ENCODE data around the gene CCL11. TPM values are rescaled to one million over a fixed set of nuclear protein-coding genes. Genes with fewer than 3 reads are reported as not detected.

The CCL11 gene
- polyA plus RNA-seq, 1 of the 3 experiments (the other 2 are of a cell fraction) = not detected

DNA sequence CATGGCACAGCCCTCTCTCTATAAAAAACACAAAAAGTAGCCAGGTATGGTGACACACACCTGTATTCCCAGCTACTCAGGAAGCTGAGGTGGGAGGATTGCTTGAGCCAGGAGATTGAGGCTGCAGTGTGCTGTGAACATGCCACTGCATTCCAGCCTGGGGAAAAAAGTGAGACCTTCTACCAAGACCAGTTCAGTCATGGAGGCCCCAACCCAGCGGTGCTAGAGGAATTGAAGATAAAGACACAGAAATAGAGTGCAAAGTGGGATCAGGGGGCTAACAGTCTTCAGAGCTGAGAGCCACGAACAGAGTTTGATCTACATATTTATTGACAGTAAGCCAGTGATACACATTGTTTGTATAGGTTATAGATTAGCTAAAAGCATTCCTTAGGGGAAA is 18.1 kb downstream of the CCL11 start:
- Histone ChIP-seq H3K27ac (ENCODE audit: low read depth in 2 of 2, low read length in 1 of 2) (no peak overlapping the region), H3K4me2 (no peak overlapping the region), H3K79me2 (ENCODE audit: insufficient read depth) (no peaks in the 10 kb centered on the region), H3K9me3 (no peaks in the 10 kb centered on the region), H3K9ac (no peak overlapping the region), H3K4me1 (ENCODE audit: control insufficient read depth in 1 of 2, insufficient read depth in 2 of 2, low read depth in 1 of 2, low read length in 1 of 2) (peaks cover 0 to 20% of the 10 kb centered on the region in 2 experiments; a peak in 2 of 4 replicates), H4K20me1 (ENCODE audit: insufficient read depth) (no peaks in the 10 kb centered on the region), H3F3A (replicated peaks; ENCODE audit: insufficient read depth) (peaks cover 12% of the 10 kb centered on the region), H2AFZ (ENCODE audit: low read depth) (no peak overlapping the region), H3K9me2 (no peaks in the 10 kb centered on the region), H3K36me3 (replicated peaks in 1 of 2; ENCODE audit: control insufficient read depth in 1 of 2, insufficient read depth in 2 of 2, low read length in 1 of 2) (no peaks in the 10 kb centered on the region), H3K4me3 (ENCODE audit: low read depth in 2 of 2, low read length in 1 of 2) (no peak overlapping the region), H3K27me3 (ENCODE audit: insufficient read depth) (no peaks in the 10 kb centered on the region)
- 80% methylated on average over 2 of the region's 2 CpGs for WGBS (ENCODE audit: low lambda C conversion rate)
- ChIA-PET POLR2A (no interaction called here), CTCF (interaction anchor here (2.0 kb wide), 1 partner anchor 58 kb away, joined by 13 read pairs; no protein-coding TSS in a partner anchor)
- TF ChIP-seq YY1 (IDR thresholded peaks at IDR 0.05; ENCODE audit: low read depth) (no peak), MEF2A (IDR thresholded peaks at IDR 0.05; ENCODE audit: borderline replicate concordance, low read depth) (no peak), FOXM1 (IDR thresholded peaks at IDR 0.05; ENCODE audit: low read depth) (no peak), NRF1 (IDR thresholded peaks at IDR 0.05; ENCODE audit: low read depth, low read length) (no peak), EZH2phosphoT487 (IDR thresholded peaks at IDR 0.05; ENCODE audit: borderline replicate concordance, low read depth) (no peak), CHD2 (IDR thresholded peaks at IDR 0.05; ENCODE audit: low read length, partially characterized antibody) (no peak)
- DNase-seq = no peak

DNA sequence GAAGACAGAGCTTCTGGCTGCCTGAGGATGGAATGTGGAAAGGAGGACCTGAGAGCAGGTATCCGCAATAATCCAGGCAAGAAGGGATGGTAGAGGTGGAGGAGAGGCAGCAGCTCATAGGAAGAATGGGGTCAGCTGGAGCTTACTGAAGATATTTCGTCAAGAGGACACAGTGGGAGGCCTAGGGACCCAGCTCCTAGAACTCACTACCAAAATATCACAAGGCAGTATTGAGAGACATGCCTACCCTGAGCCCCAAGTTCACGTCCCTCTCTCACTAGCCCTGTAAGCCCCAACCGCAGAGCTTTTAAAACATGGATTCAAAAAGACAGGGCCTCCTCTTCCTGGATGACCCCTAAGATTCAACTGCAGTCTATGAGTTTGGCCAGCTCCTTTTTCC is 19.5 kb downstream of the CCL11 start:
- ChIA-PET POLR2A (no interaction called here), CTCF (interaction anchor here (0.6 to 2.0 kb wide), 3 partner anchors 22 to 105 kb away, joined by 3 to 13 read pairs (median 4); no protein-coding TSS in a partner anchor)
- Histone ChIP-seq H3K4me3 (ENCODE audit: low read depth in 2 of 2, low read length in 1 of 2) (no peak overlapping the region), H3K36me3 (replicated peaks in 1 of 2; ENCODE audit: control insufficient read depth in 1 of 2, insufficient read depth in 2 of 2, low read length in 1 of 2) (no peaks in the 10 kb centered on the region), H3K4me2 (no peak overlapping the region), H3K79me2 (ENCODE audit: insufficient read depth) (no peaks in the 10 kb centered on the region), H3K9me2 (no peaks in the 10 kb centered on the region), H3K9ac (no peak overlapping the region), H3K27me3 (ENCODE audit: insufficient read depth) (no peaks in the 10 kb centered on the region), H3F3A (replicated peaks; ENCODE audit: insufficient read depth) (peaks cover 7% of the 10 kb centered on the region), H3K27ac (ENCODE audit: low read depth in 2 of 2, low read length in 1 of 2) (no peak overlapping the region), H3K4me1 (ENCODE audit: control insufficient read depth in 1 of 2, insufficient read depth in 2 of 2, low read depth in 1 of 2, low read length in 1 of 2) (peaks cover 0 to 12% of the 10 kb centered on the region in 2 experiments; a peak in 2 of 4 replicates), H3K9me3 (no peaks in the 10 kb centered on the region), H4K20me1 (ENCODE audit: insufficient read depth) (no peaks in the 10 kb centered on the region), H2AFZ (ENCODE audit: low read depth) (no peak overlapping the region)
- 74% methylated on average over 4 of the region's 4 CpGs for WGBS (ENCODE audit: low lambda C conversion rate)
- no peak for TF ChIP-seq FOSL2 (IDR thresholded peaks at IDR 0.05; ENCODE audit: borderline replicate concordance, low read depth)
- no peak for TF ChIP-seq EZH2phosphoT487 (IDR thresholded peaks at IDR 0.05; ENCODE audit: borderline replicate concordance, low read depth)
- TF ChIP-seq TAF1 (IDR thresholded peaks at IDR 0.05; ENCODE audit: borderline replicate concordance, low read depth, low read length) = no peak
- TF ChIP-seq CHD2 (IDR thresholded peaks at IDR 0.05; ENCODE audit: low read length, partially characterized antibody) = no peak
- TF ChIP-seq MEF2A (IDR thresholded peaks at IDR 0.05; ENCODE audit: borderline replicate concordance, low read depth) = no peak
- TF ChIP-seq RCOR1 (IDR thresholded peaks at IDR 0.05; ENCODE audit: low read length) = no peak
- TF ChIP-seq, protein P1, sequence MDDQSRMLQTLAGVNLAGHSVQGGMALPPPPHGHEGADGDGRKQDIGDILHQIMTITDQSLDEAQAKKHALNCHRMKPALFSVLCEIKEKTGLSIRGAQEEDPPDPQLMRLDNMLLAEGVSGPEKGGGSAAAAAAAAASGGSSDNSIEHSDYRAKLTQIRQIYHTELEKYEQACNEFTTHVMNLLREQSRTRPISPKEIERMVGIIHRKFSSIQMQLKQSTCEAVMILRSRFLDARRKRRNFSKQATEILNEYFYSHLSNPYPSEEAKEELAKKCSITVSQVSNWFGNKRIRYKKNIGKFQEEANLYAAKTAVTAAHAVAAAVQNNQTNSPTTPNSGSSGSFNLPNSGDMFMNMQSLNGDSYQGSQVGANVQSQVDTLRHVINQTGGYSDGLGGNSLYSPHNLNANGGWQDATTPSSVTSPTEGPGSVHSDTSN (IDR thresholded peaks at IDR 0.05) = no peak
- TF ChIP-seq, protein P2, sequence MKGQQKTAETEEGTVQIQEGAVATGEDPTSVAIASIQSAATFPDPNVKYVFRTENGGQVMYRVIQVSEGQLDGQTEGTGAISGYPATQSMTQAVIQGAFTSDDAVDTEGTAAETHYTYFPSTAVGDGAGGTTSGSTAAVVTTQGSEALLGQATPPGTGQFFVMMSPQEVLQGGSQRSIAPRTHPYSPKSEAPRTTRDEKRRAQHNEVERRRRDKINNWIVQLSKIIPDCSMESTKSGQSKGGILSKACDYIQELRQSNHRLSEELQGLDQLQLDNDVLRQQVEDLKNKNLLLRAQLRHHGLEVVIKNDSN (IDR thresholded peaks at IDR 0.05; ENCODE audit: borderline replicate concordance, low read depth) = no peak
- TF ChIP-seq, protein P3, sequence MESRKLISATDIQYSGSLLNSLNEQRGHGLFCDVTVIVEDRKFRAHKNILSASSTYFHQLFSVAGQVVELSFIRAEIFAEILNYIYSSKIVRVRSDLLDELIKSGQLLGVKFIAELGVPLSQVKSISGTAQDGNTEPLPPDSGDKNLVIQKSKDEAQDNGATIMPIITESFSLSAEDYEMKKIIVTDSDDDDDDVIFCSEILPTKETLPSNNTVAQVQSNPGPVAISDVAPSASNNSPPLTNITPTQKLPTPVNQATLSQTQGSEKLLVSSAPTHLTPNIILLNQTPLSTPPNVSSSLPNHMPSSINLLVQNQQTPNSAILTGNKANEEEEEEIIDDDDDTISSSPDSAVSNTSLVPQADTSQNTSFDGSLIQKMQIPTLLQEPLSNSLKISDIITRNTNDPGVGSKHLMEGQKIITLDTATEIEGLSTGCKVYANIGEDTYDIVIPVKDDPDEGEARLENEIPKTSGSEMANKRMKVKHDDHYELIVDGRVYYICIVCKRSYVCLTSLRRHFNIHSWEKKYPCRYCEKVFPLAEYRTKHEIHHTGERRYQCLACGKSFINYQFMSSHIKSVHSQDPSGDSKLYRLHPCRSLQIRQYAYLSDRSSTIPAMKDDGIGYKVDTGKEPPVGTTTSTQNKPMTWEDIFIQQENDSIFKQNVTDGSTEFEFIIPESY (IDR thresholded peaks at IDR 0.05; ENCODE audit: borderline replicate concordance, low read depth) = no peak
- TF ChIP-seq, protein P4, sequence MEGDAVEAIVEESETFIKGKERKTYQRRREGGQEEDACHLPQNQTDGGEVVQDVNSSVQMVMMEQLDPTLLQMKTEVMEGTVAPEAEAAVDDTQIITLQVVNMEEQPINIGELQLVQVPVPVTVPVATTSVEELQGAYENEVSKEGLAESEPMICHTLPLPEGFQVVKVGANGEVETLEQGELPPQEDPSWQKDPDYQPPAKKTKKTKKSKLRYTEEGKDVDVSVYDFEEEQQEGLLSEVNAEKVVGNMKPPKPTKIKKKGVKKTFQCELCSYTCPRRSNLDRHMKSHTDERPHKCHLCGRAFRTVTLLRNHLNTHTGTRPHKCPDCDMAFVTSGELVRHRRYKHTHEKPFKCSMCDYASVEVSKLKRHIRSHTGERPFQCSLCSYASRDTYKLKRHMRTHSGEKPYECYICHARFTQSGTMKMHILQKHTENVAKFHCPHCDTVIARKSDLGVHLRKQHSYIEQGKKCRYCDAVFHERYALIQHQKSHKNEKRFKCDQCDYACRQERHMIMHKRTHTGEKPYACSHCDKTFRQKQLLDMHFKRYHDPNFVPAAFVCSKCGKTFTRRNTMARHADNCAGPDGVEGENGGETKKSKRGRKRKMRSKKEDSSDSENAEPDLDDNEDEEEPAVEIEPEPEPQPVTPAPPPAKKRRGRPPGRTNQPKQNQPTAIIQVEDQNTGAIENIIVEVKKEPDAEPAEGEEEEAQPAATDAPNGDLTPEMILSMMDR (IDR thresholded peaks at IDR 0.05) = no peak
- no peak for TF ChIP-seq JUND (IDR thresholded peaks at IDR 0.05)
- DNase-seq = no peak

All from SK-N-SH (cell line).